HG03103 (cell line): ENCODE data around the gene AIF1L.

ENCODE experiments used
- ATAC-seq: cut with Tn5 transposase; IDR thresholded peaks from one replicate; pipeline ENCODE4 v1.9.1; 2021; ENCODE audit warnings: low read depth; ENCODE audit not compliant: unreplicated experiment

The AIF1L gene

DNA sequence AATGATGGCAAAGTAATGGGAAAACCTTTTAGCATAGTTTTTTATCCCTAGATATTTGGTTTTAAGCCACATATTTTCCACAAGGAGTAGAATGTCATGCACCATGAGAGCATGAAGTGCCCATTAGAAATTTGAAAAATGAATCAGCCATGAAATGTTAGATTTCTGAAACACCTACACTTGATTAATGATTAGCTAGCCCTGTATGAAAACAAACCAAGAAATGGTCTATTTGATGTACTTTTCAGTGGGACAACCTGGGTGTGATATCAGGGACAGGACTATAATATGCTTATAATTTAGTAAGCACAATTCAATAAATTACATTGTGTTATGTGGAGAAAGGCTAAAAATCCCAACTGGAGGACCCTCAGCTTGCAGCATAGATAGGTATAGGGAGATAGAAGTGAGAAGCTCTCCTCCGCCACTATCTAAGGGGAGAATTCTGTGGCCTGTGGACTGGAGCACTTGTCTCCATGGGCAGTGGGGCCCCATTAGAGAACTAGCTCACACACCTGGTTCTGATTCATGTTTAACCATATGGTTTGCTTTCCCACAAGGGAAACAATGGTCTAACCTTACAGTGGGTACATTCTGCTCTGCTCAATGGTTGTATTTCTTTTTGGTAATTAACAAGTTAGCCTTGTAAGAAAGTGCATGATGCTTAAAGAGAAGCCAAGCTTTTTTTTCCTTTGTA, 64.2 kb downstream of the AIF1L start:
- ATAC-seq: no peak

- ATAC-seq: no peak
Measured at GRCh38 chr9:131161585-131161984, 65.3 kb downstream of the AIF1L start.

DNA sequence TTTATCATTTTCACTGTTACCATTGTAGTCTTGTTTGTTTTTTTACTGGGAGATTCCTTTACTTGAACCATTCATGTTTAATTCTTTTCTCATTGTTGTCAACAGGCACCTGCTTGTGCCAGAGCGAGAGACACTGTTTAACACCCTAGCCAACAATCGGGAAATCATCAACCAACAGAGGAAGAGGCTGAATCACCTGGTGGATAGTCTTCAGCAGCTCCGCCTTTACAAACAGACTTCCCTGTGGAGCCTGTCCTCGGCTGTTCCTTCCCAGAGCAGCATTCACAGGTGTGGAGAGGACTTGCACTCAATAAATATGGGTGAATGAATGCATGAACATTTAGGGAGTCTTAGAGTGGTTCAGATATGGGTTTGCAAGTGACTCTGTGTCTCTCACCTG, 66.6 kb downstream of the AIF1L start:
- no peak for ATAC-seq

- no peak for ATAC-seq
Measured at GRCh38 chr9:131165523-131165922, 69.2 kb downstream of the AIF1L start.

- no peak for ATAC-seq
Measured at GRCh38 chr9:131167146-131167692, 70.9 kb downstream of the AIF1L start.

DNA sequence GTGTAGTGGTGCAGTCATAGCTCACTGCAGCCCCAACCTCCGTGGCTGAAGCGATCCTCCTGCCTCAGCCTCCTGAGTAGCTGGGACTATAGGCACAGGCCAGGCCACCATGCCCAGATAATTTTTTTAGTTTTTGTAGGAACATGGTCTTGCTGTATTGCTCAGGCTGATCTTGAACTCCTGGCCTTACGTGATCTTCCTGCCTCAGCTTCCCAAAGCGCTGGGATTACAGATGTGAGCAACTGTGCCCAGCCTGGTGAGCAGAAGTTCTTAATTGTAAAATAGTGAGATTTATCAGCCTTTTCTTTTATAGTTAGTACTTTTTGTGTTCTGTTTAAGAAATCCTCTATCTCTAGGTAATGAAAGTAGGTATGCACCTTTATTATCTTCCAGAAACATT, 71.6 kb downstream of the AIF1L start:
- no peak for ATAC-seq

- ATAC-seq: no peak
Measured at GRCh38 chr9:131169563-131170240, 73.4 kb downstream of the AIF1L start.
